HepG2 (cell line): ENCODE data around the gene MIA3. TPM values are rescaled to one million over a fixed set of nuclear protein-coding genes. Genes with fewer than 3 reads are reported as not detected.

Experiments used
- CBFB ChIP-seq: sonication (generic); formaldehyde crosslinking; IDR thresholded peaks from 2 replicates; pipeline ENCODE4 v1.4.0; 2020; ENCODE audit warnings: missing genetic modification reagents
- HDAC2 ChIP-seq: sonication (generic); formaldehyde crosslinking; IDR thresholded peaks from 2 replicates; pipeline ENCODE4 v1.4.0; 2020; ENCODE audit warnings: missing genetic modification reagents
- HDAC6 ChIP-seq: fragments of 200-600 bp; sonication (generic); IDR thresholded peaks from 2 replicates; pipeline ENCODE4 v1.7.0; 2017; ENCODE audit warnings: mild to moderate bottlenecking, antibody characterized with exemption, low read length, low read depth
- JUNB ChIP-seq: sonication (generic); formaldehyde crosslinking; IDR thresholded peaks from 2 replicates; pipeline ENCODE4 v1.8.0; 2022; ENCODE audit warnings: missing genetic modification reagents, mild to moderate bottlenecking, borderline replicate concordance
- KLF6 ChIP-seq: IDR thresholded peaks from 2 replicates; pipeline ENCODE4 v1.8.0; 2016; ENCODE audit warnings: missing biosample characterization, missing genetic modification reagents
- MBD4 ChIP-seq: IDR thresholded peaks from 2 replicates; pipeline ENCODE4 v1.6.1; 2012; ENCODE audit warnings: low read length, inconsistent platforms, borderline replicate concordance
- MYC ChIP-seq: sonication (generic); formaldehyde crosslinking; IDR thresholded peaks from 2 replicates; pipeline ENCODE4 v1.9.0; 2021; ENCODE audit warnings: missing genetic modification reagents, borderline replicate concordance
- NFE2L1 ChIP-seq: sonication (generic); formaldehyde crosslinking; IDR thresholded peaks from 2 replicates; pipeline ENCODE4 v1.4.0; 2020; ENCODE audit warnings: missing genetic modification reagents, mild to moderate bottlenecking, borderline replicate concordance
- NR0B2 ChIP-seq: sonication (generic); formaldehyde crosslinking; IDR thresholded peaks from 2 replicates; pipeline ENCODE4 v1.4.0; 2020; ENCODE audit warnings: mild to moderate bottlenecking, missing genetic modification reagents
- NR2F6 ChIP-seq, 2 experiments: IDR thresholded peaks; 2 replicates each; pipeline ENCODE4 v1.6.1; 2016; ENCODE audit warnings: antibody characterized with exemption in 1 of 2, mild to moderate bottlenecking in 1 of 2
- YY1 ChIP-seq: IDR thresholded peaks from 2 replicates; pipeline ENCODE4 v1.6.1; 2011; ENCODE audit warnings: low read length, low read depth, moderate library complexity, mild to moderate bottlenecking; ENCODE audit not compliant: insufficient read depth, insufficient replicate concordance
- ZFY ChIP-seq: sonication (generic); formaldehyde crosslinking; IDR thresholded peaks from 2 replicates; pipeline ENCODE4 v1.4.0; 2020; ENCODE audit warnings: missing genetic modification reagents
- ZNF205 ChIP-seq: IDR thresholded peaks from 2 replicates; pipeline ENCODE4 v1.6.1; 2018; ENCODE audit warnings: missing biosample characterization, missing genetic modification reagents
- ZNF292 ChIP-seq: sonication (generic); formaldehyde crosslinking; IDR thresholded peaks from 2 replicates; pipeline ENCODE4 v1.8.1; 2022; ENCODE audit warnings: mild to moderate bottlenecking, low read depth, missing genetic modification reagents, borderline replicate concordance
- ZNF670 ChIP-seq: sonication (generic); formaldehyde crosslinking; IDR thresholded peaks from 2 replicates; pipeline ENCODE4 v1.8.0; 2022; ENCODE audit warnings: mild to moderate bottlenecking, missing genetic modification reagents, borderline replicate concordance
- ZNF773 ChIP-seq: sonication (generic); formaldehyde crosslinking; IDR thresholded peaks from 2 replicates; pipeline ENCODE4 v1.4.0; 2020; ENCODE audit warnings: missing genetic modification reagents, borderline replicate concordance
- polyA plus RNA-seq, 8 experiments: library from polyadenylated mRNA; depleted of rRNA in 3 of 8; stranded (reverse) in 7 of 8; unstranded in 1 of 8; fragments of >200 nt; fragmentation: Illumina TruSeq in 4 of 8; extraction: Trizol in 4 of 8; gene quantifications; 2 replicates each; pipeline versions ENCODE4 v1.2.1 to v1.2.3, GENCODE V29; 2011 to 2016; ENCODE audit warnings: low read depth in 4 of 8, missing spikeins in 1 of 8, mixed read lengths in 1 of 8; ENCODE audit not compliant: insufficient read depth in 1 of 8
- total RNA-seq, 5 experiments: library from RNA; depleted of rRNA; stranded (reverse); fragments of >200 nt; fragmentation: Illumina TruSeq; extraction: Trizol; gene quantifications; 2 replicates each; pipeline ENCODE4 v1.2.3, GENCODE V29; 2016; ENCODE audit warnings: low read depth in 1 of 5
- TF ChIP-seq, protein P1 (sequence below): sonication (generic); formaldehyde crosslinking; conservative IDR thresholded peaks from 2 replicates; pipeline ENCODE4 v1.8.0; 2022; ENCODE audit warnings: missing genetic modification reagents
- TF ChIP-seq, protein P2 (sequence below): sonication (generic); formaldehyde crosslinking; IDR thresholded peaks from 2 replicates; pipeline ENCODE4 v1.8.1; 2022; ENCODE audit warnings: low read depth, mild to moderate bottlenecking, missing genetic modification reagents
- TF ChIP-seq, protein P3 (sequence below): sonication (generic); formaldehyde crosslinking; conservative IDR thresholded peaks from 2 replicates; pipeline ENCODE4 v1.4.0; 2020; ENCODE audit warnings: mild to moderate bottlenecking, missing genetic modification reagents, moderate library complexity

MIA3 gene
- total and polyA plus RNA-seq, 2 of the 13 experiments (the other 11 are each of a cell fraction or from before 2014, with no cell fraction given) = 45.6 to 48.7 TPM

- TF ChIP-seq NR0B2 (CRISPR knock-in tag) (no peak), MBD4 (no peak), ZNF773 (CRISPR knock-in tag) (no peak), ZNF292 (peak; percentile 80), NFE2L1 (CRISPR knock-in tag) (no peak), HDAC6 (no peak), HDAC2 (CRISPR knock-in tag) (peak; percentile 80; the same call in 1 of the 2 replicates), ZNF205 (CRISPR knock-in tag) (no peak), KLF6 (CRISPR knock-in tag) (no peak), CBFB (CRISPR knock-in tag) (no peak), YY1 (peak; percentile 58), ZNF670 (CRISPR knock-in tag) (peak; percentile 21; the same call in 1 of the 2 replicates), NR2F6 (IDR thresholded peaks at IDR 0.05) (no peak), NR2F6 (CRISPR knock-in tag; IDR thresholded peaks at IDR 0.05) (no peak), MYC (CRISPR knock-in tag) (peak; percentile 82; the same call in 1 of the 2 replicates), ZFY (CRISPR knock-in tag) (peak; percentile 78; the same call in 1 of the 2 replicates), JUNB (CRISPR knock-in tag) (no peak)
- TF ChIP-seq, protein P1, sequence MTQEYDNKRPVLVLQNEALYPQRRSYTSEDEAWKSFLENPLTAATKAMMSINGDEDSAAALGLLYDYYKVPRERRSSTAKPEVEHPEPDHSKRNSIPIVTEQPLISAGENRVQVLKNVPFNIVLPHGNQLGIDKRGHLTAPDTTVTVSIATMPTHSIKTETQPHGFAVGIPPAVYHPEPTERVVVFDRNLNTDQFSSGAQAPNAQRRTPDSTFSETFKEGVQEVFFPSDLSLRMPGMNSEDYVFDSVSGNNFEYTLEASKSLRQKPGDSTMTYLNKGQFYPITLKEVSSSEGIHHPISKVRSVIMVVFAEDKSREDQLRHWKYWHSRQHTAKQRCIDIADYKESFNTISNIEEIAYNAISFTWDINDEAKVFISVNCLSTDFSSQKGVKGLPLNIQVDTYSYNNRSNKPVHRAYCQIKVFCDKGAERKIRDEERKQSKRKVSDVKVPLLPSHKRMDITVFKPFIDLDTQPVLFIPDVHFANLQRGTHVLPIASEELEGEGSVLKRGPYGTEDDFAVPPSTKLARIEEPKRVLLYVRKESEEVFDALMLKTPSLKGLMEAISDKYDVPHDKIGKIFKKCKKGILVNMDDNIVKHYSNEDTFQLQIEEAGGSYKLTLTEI (CRISPR knock-in tag) = no peak
- TF ChIP-seq, protein P2, sequence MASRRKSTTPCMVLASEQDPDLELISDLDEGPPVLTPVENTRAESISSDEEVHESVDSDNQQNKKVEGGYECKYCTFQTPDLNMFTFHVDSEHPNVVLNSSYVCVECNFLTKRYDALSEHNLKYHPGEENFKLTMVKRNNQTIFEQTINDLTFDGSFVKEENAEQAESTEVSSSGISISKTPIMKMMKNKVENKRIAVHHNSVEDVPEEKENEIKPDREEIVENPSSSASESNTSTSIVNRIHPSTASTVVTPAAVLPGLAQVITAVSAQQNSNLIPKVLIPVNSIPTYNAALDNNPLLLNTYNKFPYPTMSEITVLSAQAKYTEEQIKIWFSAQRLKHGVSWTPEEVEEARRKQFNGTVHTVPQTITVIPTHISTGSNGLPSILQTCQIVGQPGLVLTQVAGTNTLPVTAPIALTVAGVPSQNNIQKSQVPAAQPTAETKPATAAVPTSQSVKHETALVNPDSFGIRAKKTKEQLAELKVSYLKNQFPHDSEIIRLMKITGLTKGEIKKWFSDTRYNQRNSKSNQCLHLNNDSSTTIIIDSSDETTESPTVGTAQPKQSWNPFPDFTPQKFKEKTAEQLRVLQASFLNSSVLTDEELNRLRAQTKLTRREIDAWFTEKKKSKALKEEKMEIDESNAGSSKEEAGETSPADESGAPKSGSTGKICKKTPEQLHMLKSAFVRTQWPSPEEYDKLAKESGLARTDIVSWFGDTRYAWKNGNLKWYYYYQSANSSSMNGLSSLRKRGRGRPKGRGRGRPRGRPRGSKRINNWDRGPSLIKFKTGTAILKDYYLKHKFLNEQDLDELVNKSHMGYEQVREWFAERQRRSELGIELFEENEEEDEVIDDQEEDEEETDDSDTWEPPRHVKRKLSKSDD (CRISPR knock-in tag) = no peak; the same call in 1 of the 2 replicates
- TF ChIP-seq, protein P3, sequence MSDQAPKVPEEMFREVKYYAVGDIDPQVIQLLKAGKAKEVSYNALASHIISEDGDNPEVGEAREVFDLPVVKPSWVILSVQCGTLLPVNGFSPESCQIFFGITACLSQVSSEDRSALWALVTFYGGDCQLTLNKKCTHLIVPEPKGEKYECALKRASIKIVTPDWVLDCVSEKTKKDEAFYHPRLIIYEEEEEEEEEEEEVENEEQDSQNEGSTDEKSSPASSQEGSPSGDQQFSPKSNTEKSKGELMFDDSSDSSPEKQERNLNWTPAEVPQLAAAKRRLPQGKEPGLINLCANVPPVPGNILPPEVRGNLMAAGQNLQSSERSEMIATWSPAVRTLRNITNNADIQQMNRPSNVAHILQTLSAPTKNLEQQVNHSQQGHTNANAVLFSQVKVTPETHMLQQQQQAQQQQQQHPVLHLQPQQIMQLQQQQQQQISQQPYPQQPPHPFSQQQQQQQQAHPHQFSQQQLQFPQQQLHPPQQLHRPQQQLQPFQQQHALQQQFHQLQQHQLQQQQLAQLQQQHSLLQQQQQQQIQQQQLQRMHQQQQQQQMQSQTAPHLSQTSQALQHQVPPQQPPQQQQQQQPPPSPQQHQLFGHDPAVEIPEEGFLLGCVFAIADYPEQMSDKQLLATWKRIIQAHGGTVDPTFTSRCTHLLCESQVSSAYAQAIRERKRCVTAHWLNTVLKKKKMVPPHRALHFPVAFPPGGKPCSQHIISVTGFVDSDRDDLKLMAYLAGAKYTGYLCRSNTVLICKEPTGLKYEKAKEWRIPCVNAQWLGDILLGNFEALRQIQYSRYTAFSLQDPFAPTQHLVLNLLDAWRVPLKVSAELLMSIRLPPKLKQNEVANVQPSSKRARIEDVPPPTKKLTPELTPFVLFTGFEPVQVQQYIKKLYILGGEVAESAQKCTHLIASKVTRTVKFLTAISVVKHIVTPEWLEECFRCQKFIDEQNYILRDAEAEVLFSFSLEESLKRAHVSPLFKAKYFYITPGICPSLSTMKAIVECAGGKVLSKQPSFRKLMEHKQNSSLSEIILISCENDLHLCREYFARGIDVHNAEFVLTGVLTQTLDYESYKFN (CRISPR knock-in tag) = peak; percentile 80
Measured at GRCh38 chr1:222643938-222644635, 26.2 kb downstream of the MIA3 start (continued).
